WTC11 (cell line): ENCODE data around the gene TMEM164. TPM values are rescaled to one million over a fixed set of nuclear protein-coding genes. Genes with fewer than 3 reads are reported as not detected.

Source experiments
- ATAC-seq: fragments of 200-7000 bp; cut with Tn5 transposase; 2 replicates; pipeline ENCODE4 v1.10.0; 2021; ENCODE audit warnings: mild to moderate bottlenecking, moderate library complexity
- Bru-seq: library from RNA; stranded (reverse); fragments of 400-500 nt; gene quantifications from one replicate; lab custom pipeline; 2021; lab: Mats Ljungman, UMichigan
- CTCF ChIA-PET: fragments of 300-600 bp; sonication (Branson Sonifier 250); formaldehyde crosslinking; loops from one replicate; lab custom pipeline; 2021; ENCODE audit warnings: antibody characterized with exemption; lab: Charles Lee
- POLR2A ChIA-PET: fragments of 350-600 bp; sonication (Branson Sonifier 250); formaldehyde crosslinking; loops from one replicate; lab custom pipeline; 2021; ENCODE audit warnings: antibody characterized with exemption; lab: Charles Lee
- DNase-seq: peaks from one replicate; pipeline ENCODE4 v3.0.0; 2021; ENCODE audit warnings: low spot score
- H3K27ac Mint-ChIP-seq: 2 replicates; pipeline ENCODE4 v1.8.0; 2021; ENCODE audit warnings: mixed read lengths
- H3K27me3 Mint-ChIP-seq: 2 replicates; pipeline ENCODE4 v1.8.0; 2021; ENCODE audit warnings: low read depth, mild to moderate bottlenecking, moderate library complexity, mixed read lengths
- H3K36me3 Mint-ChIP-seq: 2 replicates; pipeline ENCODE4 v1.8.0; 2021; ENCODE audit warnings: mixed read lengths
- H3K4me1 Mint-ChIP-seq: 2 replicates; pipeline ENCODE4 v1.8.0; 2022; ENCODE audit warnings: mixed read lengths
- H3K4me3 Mint-ChIP-seq: 2 replicates; pipeline ENCODE4 v1.8.0; 2021; ENCODE audit warnings: mild to moderate bottlenecking, moderate library complexity, mixed read lengths
- H3K9me3 Mint-ChIP-seq: 2 replicates; pipeline ENCODE4 v1.8.0; 2021; ENCODE audit warnings: mixed read lengths
- ATF1 ChIP-seq: sonication (generic); formaldehyde crosslinking; IDR thresholded peaks from 2 replicates; pipeline ENCODE4 v1.8.1; 2023; ENCODE audit warnings: mild to moderate bottlenecking, moderate library complexity, missing genetic modification reagents
- EMX1 ChIP-seq: fragments of 250-450 bp; sonication (Bioruptor Pico); IDR thresholded peaks from 2 replicates; pipeline ENCODE4 v1.8.0; 2021; ENCODE audit warnings: mild to moderate bottlenecking
- ETV6 ChIP-seq: sonication (generic); formaldehyde crosslinking; IDR thresholded peaks from 2 replicates; pipeline ENCODE4 v1.8.1; 2022; ENCODE audit warnings: mild to moderate bottlenecking, missing genetic modification reagents
- GABPB1 ChIP-seq: sonication (generic); formaldehyde crosslinking; IDR thresholded peaks from 2 replicates; pipeline ENCODE4 v1.8.1; 2023; ENCODE audit warnings: mild to moderate bottlenecking, missing genetic modification reagents
- HMGA2 ChIP-seq: fragments of 250-450 bp; sonication (Bioruptor Pico); IDR thresholded peaks from 2 replicates; pipeline ENCODE4 v1.4.0; 2021; ENCODE audit warnings: mild to moderate bottlenecking, moderate library complexity
- KAT7 ChIP-seq: sonication (generic); formaldehyde crosslinking; IDR thresholded peaks from 2 replicates; pipeline ENCODE4 v1.8.1; 2023; ENCODE audit warnings: missing genetic modification reagents, mild to moderate bottlenecking, borderline replicate concordance
- MAX ChIP-seq: sonication (generic); formaldehyde crosslinking; IDR thresholded peaks from 2 replicates; pipeline ENCODE4 v1.8.0; 2022; ENCODE audit warnings: mild to moderate bottlenecking, missing genetic modification reagents
- NFE2L1 ChIP-seq: sonication (generic); formaldehyde crosslinking; IDR thresholded peaks from 2 replicates; pipeline ENCODE4 v1.8.1; 2023; ENCODE audit warnings: missing genetic modification reagents
- OVOL2 ChIP-seq: fragments of 250-450 bp; sonication (Bioruptor Pico); IDR thresholded peaks from 2 replicates; pipeline ENCODE4 v1.9.0; 2021; ENCODE audit warnings: mild to moderate bottlenecking, borderline replicate concordance
- RELA ChIP-seq: sonication (generic); formaldehyde crosslinking; IDR thresholded peaks from 2 replicates; pipeline ENCODE4 v1.8.1; 2022; ENCODE audit warnings: missing genetic modification reagents, mild to moderate bottlenecking, borderline replicate concordance
- SP1 ChIP-seq: sonication (generic); formaldehyde crosslinking; conservative IDR thresholded peaks from 2 replicates; pipeline ENCODE4 v1.8.1; 2022; ENCODE audit warnings: missing genetic modification reagents
- USF1 ChIP-seq: sonication (generic); formaldehyde crosslinking; IDR thresholded peaks from 2 replicates; pipeline ENCODE4 v1.8.0; 2022; ENCODE audit warnings: mild to moderate bottlenecking, missing genetic modification reagents
- ZNF121 ChIP-seq: sonication (generic); formaldehyde crosslinking; IDR thresholded peaks from 2 replicates; pipeline ENCODE4 v1.8.0; 2023; ENCODE audit warnings: missing genetic modification reagents
- ZNF232 ChIP-seq: sonication (generic); formaldehyde crosslinking; IDR thresholded peaks from 2 replicates; pipeline ENCODE4 v1.8.0; 2022; ENCODE audit warnings: mild to moderate bottlenecking, missing genetic modification reagents
- ZNF263 ChIP-seq: sonication (generic); formaldehyde crosslinking; IDR thresholded peaks from 2 replicates; pipeline ENCODE4 v1.8.1; 2022; ENCODE audit warnings: low read depth, mild to moderate bottlenecking, moderate library complexity, missing genetic modification reagents
- ZNF317 ChIP-seq: sonication (generic); formaldehyde crosslinking; IDR thresholded peaks from 2 replicates; pipeline ENCODE4 v1.8.1; 2023; ENCODE audit warnings: low read depth, mild to moderate bottlenecking, moderate library complexity, missing genetic modification reagents, borderline replicate concordance
- ZNF512 ChIP-seq: sonication (generic); formaldehyde crosslinking; IDR thresholded peaks from 2 replicates; pipeline ENCODE4 v1.8.1; 2022; ENCODE audit warnings: missing genetic modification reagents, borderline replicate concordance
- long read RNA-seq, 3 experiments: library from RNA in 1 of 3; library from capped mRNA in 1 of 3; library from polyadenylated mRNA in 1 of 3; unstranded in 2 of 3; stranded (forward) in 1 of 3; transcript quantifications; one replicate each; pipeline ENCODE4 v2.0.0, GENCODE V29; 2021
- total RNA-seq: library from RNA; stranded (reverse); gene quantifications from 3 replicates; pipeline ENCODE4 v1.2.3, GENCODE V29; 2021
- TF ChIP-seq, protein P1 (sequence below): sonication (generic); formaldehyde crosslinking; IDR thresholded peaks from 2 replicates; pipeline ENCODE4 v1.8.1; 2023; ENCODE audit warnings: mild to moderate bottlenecking, missing genetic modification reagents
- TF ChIP-seq, protein P2 (sequence below): sonication (generic); formaldehyde crosslinking; IDR thresholded peaks from 2 replicates; pipeline ENCODE4 v1.8.1; 2022; ENCODE audit warnings: low read depth, mild to moderate bottlenecking, moderate library complexity, missing genetic modification reagents, borderline replicate concordance
- TF ChIP-seq, protein P3 (sequence below): fragments of 250-450 bp; sonication (Bioruptor Pico); IDR thresholded peaks from 2 replicates; pipeline ENCODE4 v1.9.0; 2021; ENCODE audit warnings: moderate library complexity, mild to moderate bottlenecking, inconsistent platforms, borderline replicate concordance

The TMEM164 gene
- 16.0 to 22.3 TPM (median 19.2 TPM) in 3 replicates for total RNA-seq
- percentile 53 among the genes with signal in this experiment for Bru-seq, nascent RNA
- long read RNA-seq, experiment 1, full-length matches to known transcripts: 1 of 14 reads
- long read RNA-seq, experiment 1, partial matches to known transcripts: 1 of 14 reads
- long read RNA-seq, experiment 1, other reads (novel, unspliced or antisense): 12 of 14 reads
- long read RNA-seq, experiment 2, full-length matches to known transcripts: 2 of 16 reads
- long read RNA-seq, experiment 2, partial matches to known transcripts: 0 of 16 reads
- long read RNA-seq, experiment 2, other reads (novel, unspliced or antisense): 14 of 16 reads
- long read RNA-seq, experiment 3, partial matches to known transcripts: 0 of 1 reads
- long read RNA-seq, experiment 3, other reads (novel, unspliced or antisense): 1 of 1 reads

DNA sequence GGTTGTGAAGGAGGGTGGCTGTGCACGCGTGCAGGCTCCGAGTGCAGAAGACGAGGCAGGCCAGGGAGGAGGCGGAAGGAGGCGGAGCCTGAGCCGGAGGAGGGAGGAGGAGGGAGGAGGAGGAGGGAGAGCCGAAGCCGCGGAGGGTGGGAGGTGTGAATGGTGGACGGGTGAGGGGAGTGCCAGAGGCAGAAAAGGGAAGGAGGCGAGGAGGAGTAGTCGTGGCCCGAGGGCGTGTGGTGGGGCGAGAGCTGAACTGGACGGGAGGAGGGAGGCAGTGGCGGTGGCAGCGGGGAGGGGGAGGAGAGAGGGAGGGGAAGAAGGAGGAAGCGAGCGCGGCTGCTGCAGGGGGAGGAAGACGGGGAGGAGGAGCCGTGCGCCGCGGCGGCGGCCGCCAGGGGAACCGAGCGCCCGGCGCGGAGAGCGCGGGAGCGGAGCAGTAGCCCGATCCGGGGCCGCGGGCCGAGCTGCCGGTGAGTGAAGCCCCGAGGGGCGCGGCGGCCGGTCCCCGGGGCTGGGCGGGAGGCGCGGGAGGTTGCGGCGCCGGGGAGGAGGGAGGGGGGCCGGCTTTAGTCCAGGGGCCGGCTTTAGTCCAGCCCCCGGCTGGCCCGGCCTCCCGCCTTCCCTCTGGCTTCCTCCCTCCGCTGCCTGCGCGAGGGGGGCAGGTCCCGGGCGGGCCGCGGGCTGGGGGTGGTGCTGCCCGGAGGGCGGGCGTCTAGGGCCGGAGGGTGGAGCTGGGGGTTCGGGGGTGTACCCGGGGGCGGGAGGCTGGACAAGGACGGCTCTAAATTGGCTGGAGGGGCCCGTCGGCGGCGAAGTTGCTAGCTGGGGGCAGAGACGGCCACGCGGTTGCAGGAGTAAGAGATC is at the start of gene TMEM164:
Gene TMEM164, plus strand, starts transcription at position 815 of the 867 bp plus-strand sequence. CDS start 661 bp downstream, outside the sequence.
- POLR2A ChIA-PET: no interaction called here
- TF ChIP-seq SP1 (CRISPR knock-in tag) (peak; percentile 31; the same call in 1 of the 2 replicates), NFE2L1 (CRISPR knock-in tag) (peak; percentile 63; the same call in 1 of the 2 replicates), MAX (CRISPR knock-in tag) (peak; percentile 51; the same call in 1 of the 2 replicates), USF1 (CRISPR knock-in tag) (no peak), ZNF263 (peak; percentile 96)
- TF ChIP-seq, protein P1, sequence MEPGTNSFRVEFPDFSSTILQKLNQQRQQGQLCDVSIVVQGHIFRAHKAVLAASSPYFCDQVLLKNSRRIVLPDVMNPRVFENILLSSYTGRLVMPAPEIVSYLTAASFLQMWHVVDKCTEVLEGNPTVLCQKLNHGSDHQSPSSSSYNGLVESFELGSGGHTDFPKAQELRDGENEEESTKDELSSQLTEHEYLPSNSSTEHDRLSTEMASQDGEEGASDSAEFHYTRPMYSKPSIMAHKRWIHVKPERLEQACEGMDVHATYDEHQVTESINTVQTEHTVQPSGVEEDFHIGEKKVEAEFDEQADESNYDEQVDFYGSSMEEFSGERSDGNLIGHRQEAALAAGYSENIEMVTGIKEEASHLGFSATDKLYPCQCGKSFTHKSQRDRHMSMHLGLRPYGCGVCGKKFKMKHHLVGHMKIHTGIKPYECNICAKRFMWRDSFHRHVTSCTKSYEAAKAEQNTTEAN: no peak
- TF ChIP-seq, all 79 proteins: peak for 4
- H3K4me1 Mint-ChIP-seq: peaks cover 25% of the 10 kb centered on the region
- no peaks in the 10 kb centered on the region; the same call in 1 of the 2 replicates for H3K27me3 Mint-ChIP-seq
- H3K9me3 Mint-ChIP-seq: no peaks in the 10 kb centered on the region
- peak; percentile 72 for DNase-seq
- CTCF ChIA-PET: interaction anchor here (1.1 to 1.2 kb wide), 2 partner anchors 144 to 416 kb away, joined by 4 read pairs; no protein-coding TSS in a partner anchor
- H3K36me3 Mint-ChIP-seq: no peaks in the 10 kb centered on the region
- peak; percentile 71 for ATAC-seq
- H3K27ac Mint-ChIP-seq: no peak within 1 kb of the TSS; the same call in 1 of the 2 replicates
- H3K4me3 Mint-ChIP-seq: peak within 1 kb of the TSS; percentile 83

GRCh38 chrX:109954333-109954732 is 48.6 kb upstream of the TMEM164 start:
- ATAC-seq (no peak), DNase-seq (no peak)
- H3K9me3 Mint-ChIP-seq: no peaks in the 10 kb centered on the region
- no peaks in the 10 kb centered on the region for H3K27me3 Mint-ChIP-seq
- H3K4me3 Mint-ChIP-seq: no peak overlapping the region
- peaks cover 10% of the 10 kb centered on the region for H3K4me1 Mint-ChIP-seq
- POLR2A ChIA-PET: interaction anchor here (0.5 kb wide), 1 partner anchor 50 kb away, joined by 4 read pairs; no protein-coding TSS in a partner anchor
- H3K27ac Mint-ChIP-seq: no peak overlapping the region
- H3K36me3 Mint-ChIP-seq: no peaks in the 10 kb centered on the region
- CTCF ChIA-PET: interaction anchor here (1.0 kb wide), 1 partner anchor 192 kb away, joined by 6 read pairs; no protein-coding TSS in a partner anchor
- TF ChIP-seq HMGA2 (CRISPR knock-in tag) (no peak), EMX1 (CRISPR knock-in tag) (no peak), ZNF512 (CRISPR knock-in tag) (no peak), ATF1 (CRISPR knock-in tag) (no peak), KAT7 (CRISPR knock-in tag) (no peak), ZNF317 (CRISPR knock-in tag) (no peak), MAX (CRISPR knock-in tag) (no peak), RELA (no peak), GABPB1 (no peak), OVOL2 (CRISPR knock-in tag) (no peak), ZNF232 (CRISPR knock-in tag) (no peak), USF1 (CRISPR knock-in tag) (no peak), ZNF121 (CRISPR knock-in tag) (no peak), ETV6 (CRISPR knock-in tag) (no peak)
- TF ChIP-seq, protein P2, sequence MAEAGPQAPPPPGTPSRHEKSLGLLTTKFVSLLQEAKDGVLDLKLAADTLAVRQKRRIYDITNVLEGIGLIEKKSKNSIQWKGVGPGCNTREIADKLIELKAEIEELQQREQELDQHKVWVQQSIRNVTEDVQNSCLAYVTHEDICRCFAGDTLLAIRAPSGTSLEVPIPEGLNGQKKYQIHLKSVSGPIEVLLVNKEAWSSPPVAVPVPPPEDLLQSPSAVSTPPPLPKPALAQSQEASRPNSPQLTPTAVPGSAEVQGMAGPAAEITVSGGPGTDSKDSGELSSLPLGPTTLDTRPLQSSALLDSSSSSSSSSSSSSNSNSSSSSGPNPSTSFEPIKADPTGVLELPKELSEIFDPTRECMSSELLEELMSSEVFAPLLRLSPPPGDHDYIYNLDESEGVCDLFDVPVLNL: no peak
- TF ChIP-seq, protein P1: no peak
- TF ChIP-seq, protein P3, sequence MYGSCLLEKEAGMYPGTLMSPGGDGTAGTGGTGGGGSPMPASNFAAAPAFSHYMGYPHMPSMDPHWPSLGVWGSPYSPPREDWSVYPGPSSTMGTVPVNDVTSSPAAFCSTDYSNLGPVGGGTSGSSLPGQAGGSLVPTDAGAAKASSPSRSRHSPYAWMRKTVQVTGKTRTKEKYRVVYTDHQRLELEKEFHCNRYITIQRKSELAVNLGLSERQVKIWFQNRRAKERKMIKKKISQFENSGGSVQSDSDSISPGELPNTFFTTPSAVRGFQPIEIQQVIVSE: no peak
